Hepatocyte (in vitro differentiated cells): Measurements from ENCODE around the gene RCL1. TPM values are rescaled to one million over a fixed set of nuclear protein-coding genes. Genes with fewer than 3 reads are reported as not detected.

Source experiments
- DNase-seq: peaks from one replicate; pipeline ENCODE4 v3.0.0-alpha.2; 2016; ENCODE audit warnings: low spot score
- H2AFZ ChIP-seq: fragments of 200-600 bp; sonication (generic); 2 replicates; pipeline ENCODE4 v1.6.0; 2016; ENCODE audit warnings: antibody characterized with exemption, mild to moderate bottlenecking
- H3K27ac ChIP-seq: fragments of 200-600 bp; sonication (generic); 2 replicates; pipeline ENCODE4 v1.5.1; 2016; ENCODE audit warnings: mild to moderate bottlenecking
- H3K27me3 ChIP-seq: fragments of 200-600 bp; sonication (generic); 2 replicates; pipeline ENCODE4 v1.6.1; 2016
- H3K36me3 ChIP-seq: fragments of 200-600 bp; sonication (generic); replicated peaks from 2 replicates; pipeline ENCODE4 v1.5.1; 2016; ENCODE audit warnings: low read depth; ENCODE audit not compliant: insufficient read depth
- H3K4me1 ChIP-seq: fragments of 200-600 bp; sonication (generic); 2 replicates; pipeline ENCODE4 v1.5.1; 2016; ENCODE audit warnings: mild to moderate bottlenecking, moderate library complexity; ENCODE audit not compliant: insufficient read depth
- H3K4me2 ChIP-seq: fragments of 200-600 bp; sonication (generic); 2 replicates; pipeline ENCODE4 v1.6.0; 2016
- H3K4me3 ChIP-seq: fragments of 200-600 bp; sonication (generic); 2 replicates; pipeline ENCODE4 v1.5.1; 2016; ENCODE audit warnings: mild to moderate bottlenecking
- H3K79me2 ChIP-seq: fragments of 200-600 bp; sonication (generic); 2 replicates; pipeline ENCODE4 v1.6.0; 2017; ENCODE audit warnings: mild to moderate bottlenecking
- H3K9me2 ChIP-seq: fragments of 200-600 bp; sonication (generic); replicated peaks from 2 replicates; pipeline ENCODE4 v1.6.0; 2017; ENCODE audit warnings: mild to moderate bottlenecking; ENCODE audit not compliant: insufficient read depth
- H3K9me3 ChIP-seq: fragments of 200-600 bp; sonication (generic); 2 replicates; pipeline ENCODE4 v1.5.1; 2016; ENCODE audit warnings: low read depth, mild to moderate bottlenecking
- H4K20me1 ChIP-seq: fragments of 200-600 bp; sonication (generic); 2 replicates; pipeline ENCODE4 v1.6.0; 2016; ENCODE audit warnings: mild to moderate bottlenecking; ENCODE audit not compliant: insufficient read depth, poor library complexity, severe bottlenecking
- EZH2 ChIP-seq: fragments of 200-600 bp; sonication (generic); IDR thresholded peaks from 2 replicates; pipeline ENCODE4 v1.6.1; 2016; ENCODE audit warnings: antibody characterized with exemption, mild to moderate bottlenecking, borderline replicate concordance
- EZH2phosphoT487 ChIP-seq: fragments of 200-600 bp; sonication (generic); IDR thresholded peaks from one replicate; pipeline ENCODE4 v1.6.1; 2018; ENCODE audit warnings: antibody characterized with exemption, mild to moderate bottlenecking, low read depth, moderate library complexity; ENCODE audit not compliant: unreplicated experiment, severe bottlenecking
- WGBS: methylation state at CpG from one replicate; pipeline ENCODE4 v1.1.6; 2016; ENCODE audit warnings: low lambda C conversion rate; ENCODE audit errors: missing lambda C conversion rate; 5-methylcytosine and 5-hydroxymethylcytosine counted together
- polyA plus RNA-seq: library from polyadenylated mRNA; unstranded; fragments of >200 nt; fragmentation: Nextera tagmentation; extraction: Ambion mirVana; gene quantifications from 2 replicates; pipeline ENCODE4 v1.2.1, GENCODE V29; 2016
- total RNA-seq: library from RNA; depleted of rRNA; stranded (reverse); fragments of >200 nt; gene quantifications from 2 replicates; pipeline ENCODE4 v1.2.3, GENCODE V29; 2014
- TF ChIP-seq, protein P1 (sequence below): fragments of 200-600 bp; sonication (generic); IDR thresholded peaks from 2 replicates; pipeline ENCODE4 v1.5.1; 2016; ENCODE audit warnings: antibody characterized with exemption, mild to moderate bottlenecking; ENCODE audit not compliant: poor library complexity

The RCL1 gene
- total and polyA plus RNA-seq, 2 experiments from 2014 or later: 25.6 to 30.1 TPM

DNA sequence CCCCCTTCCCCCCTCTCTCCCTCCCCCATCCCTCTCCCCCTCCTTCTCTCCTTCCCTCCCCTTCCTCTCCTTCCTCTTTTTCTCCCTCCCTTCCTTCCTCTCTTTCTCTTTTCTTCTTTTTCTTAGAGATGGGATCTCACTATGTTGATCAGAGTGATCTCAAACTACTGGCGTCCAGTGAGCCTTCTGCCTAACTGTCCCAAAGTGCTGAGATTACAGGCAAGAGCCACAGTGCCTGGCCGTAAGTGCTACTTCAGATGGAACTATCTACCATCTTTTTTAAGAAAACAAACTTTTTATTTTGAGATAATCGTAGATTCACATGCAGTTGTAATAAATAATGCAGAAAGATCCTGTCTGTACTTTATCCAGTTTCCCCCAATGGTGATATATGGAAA is 6.3 kb downstream of the RCL1 start:
- Histone ChIP-seq H3K4me2 (no peak overlapping the region), H3K27ac (no peak overlapping the region), H3K4me1 (peaks cover 8% of the 10 kb centered on the region), H4K20me1 (peaks cover 3% of the 10 kb centered on the region), H3K9me3 (no peaks in the 10 kb centered on the region), H3K36me3 (no peaks in the 10 kb centered on the region), H3K9me2 (no peaks in the 10 kb centered on the region), H3K4me3 (no peak overlapping the region), H2AFZ (no peak overlapping the region), H3K27me3 (no peaks in the 10 kb centered on the region), H3K79me2 (peaks cover 98% of the 10 kb centered on the region)
- WGBS: 87% methylated on average over 3 of the region's 3 CpGs
- no peak for DNase-seq
- TF ChIP-seq, protein P1, sequence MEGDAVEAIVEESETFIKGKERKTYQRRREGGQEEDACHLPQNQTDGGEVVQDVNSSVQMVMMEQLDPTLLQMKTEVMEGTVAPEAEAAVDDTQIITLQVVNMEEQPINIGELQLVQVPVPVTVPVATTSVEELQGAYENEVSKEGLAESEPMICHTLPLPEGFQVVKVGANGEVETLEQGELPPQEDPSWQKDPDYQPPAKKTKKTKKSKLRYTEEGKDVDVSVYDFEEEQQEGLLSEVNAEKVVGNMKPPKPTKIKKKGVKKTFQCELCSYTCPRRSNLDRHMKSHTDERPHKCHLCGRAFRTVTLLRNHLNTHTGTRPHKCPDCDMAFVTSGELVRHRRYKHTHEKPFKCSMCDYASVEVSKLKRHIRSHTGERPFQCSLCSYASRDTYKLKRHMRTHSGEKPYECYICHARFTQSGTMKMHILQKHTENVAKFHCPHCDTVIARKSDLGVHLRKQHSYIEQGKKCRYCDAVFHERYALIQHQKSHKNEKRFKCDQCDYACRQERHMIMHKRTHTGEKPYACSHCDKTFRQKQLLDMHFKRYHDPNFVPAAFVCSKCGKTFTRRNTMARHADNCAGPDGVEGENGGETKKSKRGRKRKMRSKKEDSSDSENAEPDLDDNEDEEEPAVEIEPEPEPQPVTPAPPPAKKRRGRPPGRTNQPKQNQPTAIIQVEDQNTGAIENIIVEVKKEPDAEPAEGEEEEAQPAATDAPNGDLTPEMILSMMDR: no peak
- TF ChIP-seq EZH2 (no peak), EZH2phosphoT487 (no peak)

DNA sequence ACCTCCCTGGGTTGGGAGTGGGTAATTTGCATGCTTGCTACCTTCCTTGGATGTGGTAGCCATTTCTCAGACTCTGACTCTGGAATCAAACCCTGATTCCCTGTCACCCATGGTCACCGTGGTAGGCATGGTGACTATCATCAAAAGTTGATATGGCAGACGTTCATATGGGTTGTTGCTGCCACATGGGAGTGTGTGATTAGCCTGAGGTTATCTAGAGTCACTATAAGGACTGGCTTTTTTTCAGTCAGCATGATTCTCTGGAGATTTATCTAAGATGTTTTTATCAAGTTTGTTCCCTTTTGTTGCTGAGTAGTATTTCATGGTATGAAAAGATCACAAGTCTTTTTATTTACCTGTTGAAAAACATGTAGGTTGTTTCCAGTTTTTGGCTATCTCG is 7.0 kb downstream of the RCL1 start:
- H3K9me2 ChIP-seq: no peaks in the 10 kb centered on the region
- peaks cover 3% of the 10 kb centered on the region for H4K20me1 ChIP-seq
- no peak overlapping the region for H3K4me2 ChIP-seq
- H3K27me3 ChIP-seq: no peaks in the 10 kb centered on the region
- no peak for DNase-seq
- H3K4me1 ChIP-seq: peaks cover under 1% of the 10 kb centered on the region
- no peak overlapping the region for H3K4me3 ChIP-seq
- no peak for TF ChIP-seq EZH2
- TF ChIP-seq EZH2phosphoT487: no peak
- TF ChIP-seq, protein P1: no peak
- H3K9me3 ChIP-seq: no peaks in the 10 kb centered on the region
- no peak overlapping the region for H2AFZ ChIP-seq
- peaks cover 98% of the 10 kb centered on the region for H3K79me2 ChIP-seq
- no peaks in the 10 kb centered on the region for H3K36me3 ChIP-seq
- H3K27ac ChIP-seq: no peak overlapping the region
- 78% methylated on average over 3 of the region's 3 CpGs for WGBS

DNA sequence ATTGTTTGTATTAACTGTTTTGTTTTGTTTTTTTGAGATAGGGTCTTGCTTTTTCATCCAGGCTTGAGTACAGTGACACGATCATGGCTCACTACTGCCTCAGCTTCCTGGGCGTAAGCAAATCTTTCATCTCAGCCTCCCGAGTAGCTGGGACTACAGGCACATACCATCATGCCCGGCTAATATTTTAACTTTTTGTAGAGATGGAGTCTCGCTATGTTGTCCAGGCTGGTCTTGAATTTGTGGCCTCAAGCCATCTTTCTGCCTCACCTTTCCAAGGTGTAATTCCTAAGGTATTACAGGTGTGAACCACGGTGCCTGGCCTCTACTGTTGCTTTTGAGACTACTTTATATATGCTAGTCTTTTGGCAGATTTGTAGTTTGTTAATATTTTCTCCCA is 8.4 kb downstream of the RCL1 start:
- no peaks in the 10 kb centered on the region for H3K9me2 ChIP-seq
- H2AFZ ChIP-seq: no peak overlapping the region
- no peak for DNase-seq
- no peak overlapping the region for H3K4me3 ChIP-seq
- 98% methylated on average over 6 of the region's 6 CpGs for WGBS
- H3K4me2 ChIP-seq: no peak overlapping the region
- H3K27ac ChIP-seq: no peak overlapping the region
- H3K27me3 ChIP-seq: no peaks in the 10 kb centered on the region
- no peak for TF ChIP-seq EZH2
- no peak for TF ChIP-seq EZH2phosphoT487
- TF ChIP-seq, protein P1: no peak
- peaks cover 3% of the 10 kb centered on the region for H4K20me1 ChIP-seq
- no peaks in the 10 kb centered on the region for H3K36me3 ChIP-seq
- H3K9me3 ChIP-seq: no peaks in the 10 kb centered on the region
- H3K79me2 ChIP-seq: peaks cover 97% of the 10 kb centered on the region
- H3K4me1 ChIP-seq: no peaks in the 10 kb centered on the region
